H9 (cell line): Measurements from ENCODE around the gene NMU. TPM values are rescaled to one million over a fixed set of nuclear protein-coding genes. Genes with fewer than 3 reads are reported as not detected.

Experiments
- DNase-seq: peaks from one replicate; pipeline ENCODE4 v3.0.0-alpha.2; 2017
- H2AFZ ChIP-seq: one replicate; pipeline ENCODE4 v1.6.1; 2013; ENCODE audit warnings: mild to moderate bottlenecking, low read length, control low read depth, moderate library complexity
- H2AK5ac ChIP-seq: 2 replicates; pipeline ENCODE4 v1.6.1; 2013; ENCODE audit warnings: low read length, control low read depth, mixed read lengths; ENCODE audit not compliant: insufficient read length
- H2BK120ac ChIP-seq: one replicate; pipeline ENCODE4 v1.6.1; 2013; ENCODE audit warnings: low read depth, mild to moderate bottlenecking, low read length, control low read depth, inconsistent platforms; ENCODE audit not compliant: poor library complexity, severe bottlenecking
- H2BK12ac ChIP-seq: 2 replicates; pipeline ENCODE4 v1.6.1; 2013; ENCODE audit warnings: low read length, control low read depth, mixed read lengths, low read depth; ENCODE audit not compliant: insufficient read length
- H2BK15ac ChIP-seq: 2 replicates; pipeline ENCODE4 v1.6.1; 2013; ENCODE audit warnings: low read depth, low read length, control low read depth
- H2BK20ac ChIP-seq: one replicate; pipeline ENCODE4 v1.6.1; 2013; ENCODE audit warnings: low read depth, mild to moderate bottlenecking, low read length, control low read depth, inconsistent platforms; ENCODE audit not compliant: poor library complexity, severe bottlenecking
- H2BK5ac ChIP-seq: 2 replicates; pipeline ENCODE4 v1.6.1; 2013; ENCODE audit warnings: low read length, control low read depth, mixed read lengths; ENCODE audit not compliant: insufficient read length
- H3K14ac ChIP-seq: 2 replicates; pipeline ENCODE4 v1.6.1; 2013; ENCODE audit warnings: low read length, control low read depth; ENCODE audit not compliant: insufficient read depth
- H3K18ac ChIP-seq: 2 replicates; pipeline ENCODE4 v1.6.1; 2013; ENCODE audit warnings: low read depth, mild to moderate bottlenecking, mixed read lengths, low read length, control low read depth; ENCODE audit not compliant: insufficient read length
- H3K23ac ChIP-seq: 2 replicates; pipeline ENCODE4 v1.6.1; 2013; ENCODE audit warnings: low read length, control low read depth, mixed read lengths, low read depth; ENCODE audit not compliant: insufficient read length
- H3K23me2 ChIP-seq: 2 replicates; pipeline ENCODE4 v1.6.1; 2013; ENCODE audit warnings: low read depth, mild to moderate bottlenecking, mixed read lengths, low read length, control low read depth; ENCODE audit not compliant: insufficient read length, poor library complexity, severe bottlenecking
- H3K27ac ChIP-seq: 2 replicates; pipeline ENCODE4 v1.5.1; 2013; ENCODE audit warnings: low read length, control low read depth, mixed read lengths, low read depth; ENCODE audit not compliant: insufficient read length
- H3K27me3 ChIP-seq: 2 replicates; pipeline ENCODE4 v1.6.1; 2013; ENCODE audit warnings: low read length, control low read depth, inconsistent platforms; ENCODE audit not compliant: insufficient read depth
- H3K4ac ChIP-seq: 2 replicates; pipeline ENCODE4 v1.6.1; 2013; ENCODE audit warnings: low read depth, mild to moderate bottlenecking, control low read depth, inconsistent platforms, low read length, moderate library complexity
- H3K4me1 ChIP-seq: 2 replicates; pipeline ENCODE4 v1.6.1; 2013; ENCODE audit warnings: low read length, control low read depth, inconsistent platforms; ENCODE audit not compliant: insufficient read depth
- H3K4me2 ChIP-seq: 2 replicates; pipeline ENCODE4 v1.6.1; 2013; ENCODE audit warnings: low read length, control low read depth, mixed read lengths; ENCODE audit not compliant: insufficient read length, insufficient read depth
- H3K56ac ChIP-seq: 2 replicates; pipeline ENCODE4 v1.6.1; 2013; ENCODE audit warnings: low read depth, mild to moderate bottlenecking, mixed read lengths, low read length, control low read depth; ENCODE audit not compliant: insufficient read length
- H3K79me1 ChIP-seq: 2 replicates; pipeline ENCODE4 v1.6.1; 2013; ENCODE audit warnings: low read depth, mild to moderate bottlenecking, moderate library complexity, low read length, control low read depth, inconsistent platforms; ENCODE audit not compliant: insufficient read depth, poor library complexity, severe bottlenecking
- H3K79me2 ChIP-seq: 2 replicates; pipeline ENCODE4 v1.6.1; 2013; ENCODE audit warnings: low read length, control low read depth, inconsistent platforms; ENCODE audit not compliant: insufficient read depth
- H3K9ac ChIP-seq: 2 replicates; pipeline ENCODE4 v1.6.1; 2013; ENCODE audit warnings: low read length, control low read depth, mixed read lengths; ENCODE audit not compliant: insufficient read length; ENCODE audit errors: extremely low read depth
- H3K9me3 ChIP-seq: one replicate; pipeline ENCODE4 v1.6.1; 2013; ENCODE audit warnings: low read depth, low read length, inconsistent platforms; ENCODE audit not compliant: control insufficient read depth
- H3T11ph ChIP-seq: one replicate; pipeline ENCODE4 v1.6.1; 2013; ENCODE audit warnings: mild to moderate bottlenecking, low read length, control low read depth, inconsistent platforms
- H4K20me1 ChIP-seq: one replicate; pipeline ENCODE4 v1.6.1; 2013; ENCODE audit not compliant: control insufficient read depth, insufficient read length, insufficient read depth
- H4K5ac ChIP-seq: 2 replicates; pipeline ENCODE4 v1.6.1; 2013; ENCODE audit warnings: low read depth, mild to moderate bottlenecking, mixed read lengths, low read length, control low read depth; ENCODE audit not compliant: insufficient read length
- H4K8ac ChIP-seq: replicated peaks from 2 replicates; pipeline ENCODE4 v1.6.1; 2013; ENCODE audit warnings: low read length, control low read depth, mixed read lengths, low read depth; ENCODE audit not compliant: insufficient read length
- H4K91ac ChIP-seq: 2 replicates; pipeline ENCODE4 v1.6.1; 2013; ENCODE audit warnings: low read depth, mild to moderate bottlenecking, moderate library complexity, mixed read lengths, low read length, control low read depth; ENCODE audit not compliant: insufficient read length
- H3K27ac Mint-ChIP-seq, 3 experiments: 2 replicates in 2 of 3; 3 replicates in 1 of 3; pipeline ENCODE4 v1.8.0; 2020 to 2021; ENCODE audit warnings: mixed read lengths in 3 of 3, mild to moderate bottlenecking in 1 of 3, moderate library complexity in 1 of 3
- H3K27me3 Mint-ChIP-seq: 2 replicates; pipeline ENCODE4 v1.8.0; 2021; ENCODE audit warnings: low read depth, mild to moderate bottlenecking, moderate library complexity, mixed read lengths
- H3K36me3 Mint-ChIP-seq, 3 experiments: 2 replicates in 2 of 3; 3 replicates in 1 of 3; pipeline ENCODE4 v1.8.0; 2020 to 2021; ENCODE audit warnings: low read depth in 3 of 3, mixed read lengths in 3 of 3; ENCODE audit not compliant: insufficient read depth in 1 of 3
- H3K4me1 Mint-ChIP-seq, 2 experiments: 2 replicates each; pipeline ENCODE4 v1.8.0; 2020; ENCODE audit warnings: mixed read lengths in 2 of 2
- H3K4me3 Mint-ChIP-seq, 2 experiments: 2 replicates in 1 of 2; 3 replicates in 1 of 2; pipeline ENCODE4 v1.8.0; 2020 to 2021; ENCODE audit warnings: mild to moderate bottlenecking in 2 of 2, mixed read lengths in 2 of 2, moderate library complexity in 1 of 2
- H3K9me3 Mint-ChIP-seq, 2 experiments: 2 replicates in 1 of 2; 3 replicates in 1 of 2; pipeline ENCODE4 v1.8.0; 2020; ENCODE audit warnings: mild to moderate bottlenecking in 2 of 2, mixed read lengths in 2 of 2, moderate library complexity in 1 of 2
- WGBS: extraction: QIAGEN DNeasy Blood & Tissue Kit; methylation state at CpG from one replicate; pipeline ENCODE4 v1.1.7; 2013; ENCODE audit warnings: missing lambda C conversion rate, low lambda C conversion rate, mixed read lengths; ENCODE audit not compliant: insufficient read length; ENCODE audit errors: extremely low coverage; 5-methylcytosine and 5-hydroxymethylcytosine counted together
- total RNA-seq: library from RNA; stranded (reverse); gene quantifications from 2 replicates; pipeline ENCODE4 v1.2.1, GENCODE V29; 2021
- TF ChIP-seq, protein P1 (sequence below): fragments of 200-600 bp; sonication (generic); conservative IDR thresholded peaks from 3 replicates; pipeline ENCODE4 v1.8.0; 2021; ENCODE audit warnings: antibody characterized with exemption, mild to moderate bottlenecking

The NMU gene
- total RNA-seq, 1 experiment from 2014 or later = 12.9 TPM

DNA sequence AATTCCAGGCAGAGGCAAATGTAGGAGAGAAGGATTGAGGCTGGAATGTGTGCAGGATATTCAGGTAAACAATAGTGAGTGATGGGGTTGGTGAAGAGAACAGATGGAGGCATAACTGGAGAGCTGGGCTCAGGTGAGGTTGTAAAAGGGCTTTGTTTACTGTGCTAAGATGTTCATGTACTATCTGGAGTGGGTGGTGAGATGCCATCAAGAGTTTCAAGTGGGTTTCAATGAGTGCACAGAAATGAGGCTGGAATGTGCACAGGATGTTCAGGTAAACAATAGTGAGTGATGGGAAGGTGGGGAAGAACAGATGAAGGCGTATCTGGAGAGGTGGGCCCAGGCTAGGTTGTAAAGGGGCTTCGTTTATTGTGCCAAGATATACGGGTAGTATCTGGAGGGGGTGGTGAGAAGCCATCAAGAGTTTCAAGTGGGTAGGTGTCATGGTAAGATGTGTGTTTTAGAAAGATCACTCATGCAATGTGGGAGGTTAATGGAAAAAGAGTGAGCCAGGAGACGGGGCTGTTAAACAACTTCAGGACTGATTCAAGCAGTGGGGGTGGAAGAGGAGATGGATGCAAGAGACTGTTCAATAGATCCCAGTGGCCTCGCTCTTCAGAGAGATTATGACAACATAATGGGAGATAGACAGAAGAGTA lies 25.4 kb upstream of the NMU start:
- DNase-seq = no peak
- Histone ChIP-seq H4K91ac (no peak overlapping the region), H3K23me2 (peaks cover 2% of the 10 kb centered on the region), H3K27ac (no peak overlapping the region), H2AFZ (no peak overlapping the region), H4K20me1 (no peaks in the 10 kb centered on the region), H3K79me1 (no peaks in the 10 kb centered on the region), H3K18ac (no peak overlapping the region), H3K9ac (no peak overlapping the region), H3T11ph (no peak overlapping the region), H3K9me3 (no peaks in the 10 kb centered on the region), H3K23ac (no peak overlapping the region), H3K4me2 (no peak overlapping the region), H4K5ac (no peak overlapping the region), H3K79me2 (no peaks in the 10 kb centered on the region), H3K27me3 (no peaks in the 10 kb centered on the region), H3K4me1 (no peaks in the 10 kb centered on the region; the same call in 1 of the 2 replicates), H2BK20ac (no peak overlapping the region), H3K4ac (no peak overlapping the region), H2BK5ac (no peak overlapping the region), H2BK120ac (no peak overlapping the region), H3K14ac (no peak overlapping the region), H4K8ac (no peak overlapping the region), H2BK12ac (no peak overlapping the region), H2AK5ac (no peak overlapping the region), H2BK15ac (no peak overlapping the region), H3K56ac (no peak overlapping the region)
- H3K27me3 Mint-ChIP-seq = no peaks in the 10 kb centered on the region; the same call in 1 of the 2 replicates
- H3K36me3 Mint-ChIP-seq = peaks cover 0 to 1% (median 0%) of the 10 kb centered on the region in 3 experiments; a peak in 1 of 7 replicates
- peaks cover 18 to 20% of the 10 kb centered on the region in 2 experiments for H3K4me1 Mint-ChIP-seq
- no CpG with 5 or more reads among the region's 5 CpGs for WGBS
- H3K9me3 Mint-ChIP-seq = no peaks in the 10 kb centered on the region
- H3K27ac Mint-ChIP-seq = no peak overlapping the region
- no peak overlapping the region; a peak in 1 of 5 replicates for H3K4me3 Mint-ChIP-seq
- TF ChIP-seq, protein P1, sequence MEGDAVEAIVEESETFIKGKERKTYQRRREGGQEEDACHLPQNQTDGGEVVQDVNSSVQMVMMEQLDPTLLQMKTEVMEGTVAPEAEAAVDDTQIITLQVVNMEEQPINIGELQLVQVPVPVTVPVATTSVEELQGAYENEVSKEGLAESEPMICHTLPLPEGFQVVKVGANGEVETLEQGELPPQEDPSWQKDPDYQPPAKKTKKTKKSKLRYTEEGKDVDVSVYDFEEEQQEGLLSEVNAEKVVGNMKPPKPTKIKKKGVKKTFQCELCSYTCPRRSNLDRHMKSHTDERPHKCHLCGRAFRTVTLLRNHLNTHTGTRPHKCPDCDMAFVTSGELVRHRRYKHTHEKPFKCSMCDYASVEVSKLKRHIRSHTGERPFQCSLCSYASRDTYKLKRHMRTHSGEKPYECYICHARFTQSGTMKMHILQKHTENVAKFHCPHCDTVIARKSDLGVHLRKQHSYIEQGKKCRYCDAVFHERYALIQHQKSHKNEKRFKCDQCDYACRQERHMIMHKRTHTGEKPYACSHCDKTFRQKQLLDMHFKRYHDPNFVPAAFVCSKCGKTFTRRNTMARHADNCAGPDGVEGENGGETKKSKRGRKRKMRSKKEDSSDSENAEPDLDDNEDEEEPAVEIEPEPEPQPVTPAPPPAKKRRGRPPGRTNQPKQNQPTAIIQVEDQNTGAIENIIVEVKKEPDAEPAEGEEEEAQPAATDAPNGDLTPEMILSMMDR = no peak
